GM21576 (cell line): ENCODE data around the gene APBA1.
"Not testable (repeated sequence)": the region's sequence is repeated elsewhere in the genome, so short reads cannot be mapped to it uniquely, and the experiment has no call there.

ENCODE experiments used
- ATAC-seq: cut with Tn5 transposase; IDR thresholded peaks from one replicate; pipeline ENCODE4 v1.9.1; 2021; ENCODE audit warnings: mild to moderate bottlenecking, moderate library complexity; ENCODE audit not compliant: unreplicated experiment

Gene APBA1

DNA sequence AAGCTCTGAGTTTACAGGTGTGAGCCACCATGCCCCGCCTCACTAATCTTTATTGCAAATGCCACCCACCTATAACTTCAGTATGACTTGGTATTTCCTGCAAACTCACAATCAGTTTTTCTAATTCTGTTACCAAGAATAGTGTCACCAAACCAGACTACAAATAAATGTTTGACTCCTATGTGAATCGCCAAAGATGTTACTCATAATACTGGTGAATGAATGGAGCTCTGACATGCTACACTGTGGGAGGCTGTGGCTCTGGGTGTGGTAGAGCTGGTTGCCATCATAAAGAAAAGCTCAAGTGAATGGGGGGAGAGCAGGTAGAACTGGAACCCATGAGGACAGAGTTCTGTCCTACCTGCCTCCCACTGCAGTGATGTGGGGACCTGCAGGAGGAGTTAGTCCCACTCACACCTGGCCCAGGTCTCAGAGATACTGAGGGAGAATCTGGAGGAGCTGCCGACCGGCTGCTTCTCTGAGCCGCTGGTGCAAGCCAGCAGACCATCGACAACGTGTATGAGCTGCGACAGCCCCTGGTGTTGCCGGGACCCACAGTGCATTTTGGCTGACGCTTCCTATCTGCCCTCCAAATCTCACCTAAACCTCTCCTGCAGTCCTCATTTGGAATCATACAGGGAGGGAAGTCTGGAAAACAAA, 251.4 kb downstream of the APBA1 start:
- ATAC-seq, result no peak

DNA sequence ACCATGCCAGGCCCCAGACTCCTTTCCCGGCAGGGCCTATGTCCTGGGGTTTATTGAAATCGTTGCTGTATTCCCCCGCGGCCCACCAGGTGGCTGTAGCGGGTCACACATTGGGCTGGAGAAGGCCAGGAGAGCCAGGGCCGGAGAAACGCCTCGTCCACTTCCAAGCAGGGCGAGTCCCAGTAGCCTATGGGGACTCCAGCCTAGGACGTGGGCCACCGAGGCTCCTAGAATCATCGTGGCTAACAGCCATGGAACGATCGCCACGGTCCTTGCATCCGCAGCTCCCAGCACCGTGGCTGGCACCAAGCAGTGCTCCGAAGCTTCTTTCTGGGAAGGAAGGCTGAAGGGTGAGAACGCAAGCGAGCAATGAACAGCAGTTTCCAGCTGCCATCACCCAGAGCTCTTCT, 259.4 kb downstream of the APBA1 start:
- no peak for ATAC-seq

DNA sequence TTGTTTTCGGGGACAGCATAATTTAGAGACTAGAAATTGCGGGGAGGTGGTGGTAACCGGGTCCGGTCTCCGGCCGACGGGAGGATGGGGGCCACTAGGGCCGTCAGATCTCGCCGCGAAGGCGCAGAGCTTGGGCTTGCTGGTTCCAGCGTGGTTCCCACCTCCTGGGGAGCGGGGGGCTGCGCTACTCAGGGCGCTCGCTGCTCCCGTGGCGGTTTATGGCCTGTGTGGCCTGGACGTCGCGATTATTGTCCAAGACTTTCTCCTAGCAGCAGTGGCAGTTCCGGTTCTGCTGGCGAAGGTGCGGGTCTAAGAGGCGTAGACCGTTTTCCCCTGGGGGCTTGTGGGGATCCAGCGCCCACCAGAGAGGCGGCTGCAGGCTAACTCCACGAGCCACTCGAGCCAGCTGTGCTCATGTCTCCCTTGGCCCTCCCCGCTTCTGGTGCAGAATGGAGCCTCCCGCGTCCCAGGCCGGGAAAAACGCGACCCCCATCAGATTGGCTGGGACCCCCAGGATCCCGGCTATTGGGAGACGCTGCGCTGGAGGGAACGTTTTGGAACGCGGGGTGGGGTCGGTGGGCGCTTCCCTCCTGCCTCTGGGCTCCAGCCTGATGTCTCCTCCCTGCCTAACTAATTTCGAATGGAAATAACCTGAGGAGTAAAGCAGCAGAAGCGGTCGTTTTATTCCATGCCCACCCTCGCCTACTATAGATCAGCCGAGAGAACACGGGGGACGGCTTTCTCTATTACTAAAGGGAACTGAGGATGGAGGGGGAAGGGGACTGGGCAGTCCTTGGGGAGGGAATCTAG, 260.0 kb downstream of the APBA1 start:
- ATAC-seq, result no peak

DNA sequence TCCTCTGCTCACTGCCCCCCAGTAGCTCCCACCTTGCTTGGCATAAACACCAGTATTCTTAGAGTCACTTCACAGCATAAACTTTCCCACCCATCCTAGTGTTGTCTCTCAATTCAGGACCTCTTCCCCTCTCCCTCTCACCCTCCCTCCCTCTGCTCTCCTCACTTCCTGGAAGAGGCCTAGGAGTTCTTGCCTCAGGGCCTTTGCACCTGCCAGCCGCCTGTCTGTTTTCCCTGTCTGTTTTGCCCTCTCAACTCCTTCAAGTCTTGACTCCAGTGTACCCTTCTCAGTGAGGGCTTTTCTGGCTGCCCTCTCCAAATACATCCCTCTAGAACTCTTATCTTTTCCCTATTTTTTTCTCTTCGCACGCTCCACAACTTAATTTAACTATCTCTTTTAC, 260.9 kb downstream of the APBA1 start:
- no peak for ATAC-seq

DNA sequence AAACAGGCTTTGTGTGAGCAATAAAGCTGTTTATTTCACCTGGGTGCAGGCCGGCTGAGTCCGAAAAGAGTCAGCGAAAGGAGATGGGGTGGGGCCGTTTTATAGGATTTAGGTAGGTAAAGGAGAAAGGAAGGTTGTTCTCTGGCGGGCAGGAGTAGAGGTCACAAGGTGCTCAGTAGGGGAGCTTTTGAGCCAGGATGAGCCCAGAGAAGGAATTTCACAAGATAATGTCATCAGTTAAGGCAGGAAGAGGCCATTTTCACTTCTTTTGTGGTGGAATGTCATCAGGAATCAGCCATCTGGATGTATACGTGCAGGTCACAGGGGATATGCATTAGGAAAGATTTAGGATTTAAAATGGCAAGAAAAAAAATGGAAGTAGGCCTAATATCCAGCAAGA, 262.2 kb downstream of the APBA1 start:
- not testable (repeated sequence) for ATAC-seq

DNA sequence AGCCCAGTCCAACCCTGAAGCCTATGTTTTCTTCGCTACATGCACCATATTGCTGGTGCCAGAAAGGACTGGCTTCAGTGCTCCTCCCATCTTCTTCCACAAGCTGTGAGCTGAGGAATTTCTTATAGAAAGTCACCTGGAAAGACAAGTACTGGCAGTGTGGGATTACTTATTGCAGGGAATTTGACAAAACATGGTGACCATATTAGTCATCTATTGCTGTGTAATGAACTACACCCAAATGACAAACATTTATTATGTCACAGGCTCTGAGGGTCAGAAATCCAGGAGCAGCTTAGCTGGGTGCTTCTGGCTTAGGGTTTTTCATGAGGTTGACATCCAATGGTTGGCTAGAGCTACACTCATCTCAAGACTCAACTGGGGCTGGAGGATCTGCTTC, 271.7 kb downstream of the APBA1 start:
- ATAC-seq, result no peak

DNA sequence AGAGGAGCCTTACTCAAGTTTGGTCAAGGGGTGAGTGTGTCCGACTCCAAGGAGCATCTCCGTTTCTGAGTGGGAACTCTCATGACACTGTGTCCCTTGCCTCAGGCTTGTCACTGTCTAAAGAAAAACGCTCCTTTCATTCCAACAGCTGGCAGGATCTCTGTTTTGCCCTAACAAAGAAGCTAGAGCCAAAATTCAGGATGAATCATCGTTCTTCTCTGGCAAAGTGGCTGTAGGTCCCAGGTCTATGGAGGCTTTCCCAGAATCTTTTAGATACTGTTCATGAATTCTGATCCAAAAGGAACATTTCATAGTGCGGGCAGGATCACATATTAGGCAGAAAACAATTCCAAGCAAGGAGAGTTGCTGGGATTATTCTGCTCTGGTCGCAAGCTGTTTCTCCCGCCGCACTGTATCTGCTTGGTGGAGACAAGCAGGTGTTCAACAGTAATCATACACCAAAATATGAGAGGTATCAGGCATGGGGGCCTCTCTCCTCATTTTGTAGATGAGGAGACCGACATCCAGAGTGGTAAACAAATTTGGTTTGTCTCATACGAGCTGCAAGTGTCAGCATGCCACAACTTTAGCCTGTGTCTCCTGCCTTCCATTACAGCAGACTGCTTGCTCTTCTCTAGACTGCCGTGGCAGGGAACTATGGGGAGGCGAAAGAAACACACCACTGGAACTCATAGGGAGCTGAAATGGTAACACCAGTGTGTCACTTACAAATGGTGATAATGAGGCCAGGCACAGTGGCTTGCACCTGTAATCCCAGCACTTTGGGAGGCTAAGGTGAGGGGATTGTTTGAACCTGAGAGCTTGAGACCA, 274.6 kb downstream of the APBA1 start:
- no peak for ATAC-seq

DNA sequence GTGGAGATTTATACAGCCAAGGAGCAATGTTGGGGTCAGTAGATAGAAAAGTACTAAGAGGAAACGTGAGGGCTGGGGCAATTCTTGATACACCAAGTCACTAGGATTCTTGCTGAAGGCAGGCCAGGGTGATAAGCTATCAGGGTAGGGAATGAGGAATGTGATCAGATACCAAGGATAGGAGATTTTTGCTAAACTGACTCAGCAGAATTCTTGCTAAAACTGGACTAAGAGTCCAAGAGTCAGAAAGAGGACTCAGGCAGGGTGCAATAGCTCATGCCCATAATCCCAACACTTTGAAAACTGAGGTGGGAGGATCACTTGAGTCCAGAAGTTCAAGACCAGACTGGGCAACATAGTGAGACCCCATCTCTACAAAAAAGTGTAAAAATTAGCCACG, 275.4 kb downstream of the APBA1 start:
- ATAC-seq, result no peak

DNA sequence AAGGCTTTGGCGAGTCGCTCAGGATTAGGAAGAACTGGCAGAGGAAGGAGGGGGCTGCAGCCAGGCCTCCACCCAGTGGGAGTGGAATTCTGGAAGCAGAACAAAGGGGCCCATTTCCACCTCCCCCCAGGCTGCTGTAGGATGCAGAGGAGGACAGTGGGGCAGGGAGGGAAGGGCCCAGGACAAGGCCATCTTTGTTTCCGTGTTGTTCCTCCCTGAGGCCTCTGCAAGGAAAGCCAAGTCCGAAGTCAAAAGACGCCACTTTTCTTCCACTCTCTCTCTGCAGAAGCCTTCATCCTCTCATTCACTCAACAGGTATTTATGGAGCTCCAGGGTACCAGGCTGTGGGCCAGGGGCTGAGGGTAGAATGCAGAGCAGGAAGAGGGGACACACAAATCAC, 276.5 kb downstream of the APBA1 start:
- ATAC-seq, result no peak

DNA sequence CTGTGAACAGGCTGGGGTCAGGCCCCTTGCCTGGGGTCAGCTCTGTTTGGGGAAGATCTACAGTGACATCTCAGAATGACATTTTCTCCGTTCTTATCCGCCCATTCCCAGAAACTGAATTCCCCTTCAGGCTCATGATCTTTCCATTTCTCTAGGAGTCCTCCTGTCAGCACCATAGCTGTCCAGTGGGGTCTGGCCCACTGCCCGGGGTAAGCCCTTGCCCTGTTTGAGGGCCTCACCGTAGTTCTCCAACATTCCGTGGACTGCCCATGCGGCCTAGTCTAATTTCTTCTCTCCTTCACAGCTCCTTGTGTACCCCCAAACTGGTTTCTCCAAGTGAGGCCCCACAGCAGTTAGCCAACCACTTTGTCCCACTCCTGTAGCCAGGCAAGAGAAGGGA, 278.7 kb downstream of the APBA1 start:
- ATAC-seq, result no peak

DNA sequence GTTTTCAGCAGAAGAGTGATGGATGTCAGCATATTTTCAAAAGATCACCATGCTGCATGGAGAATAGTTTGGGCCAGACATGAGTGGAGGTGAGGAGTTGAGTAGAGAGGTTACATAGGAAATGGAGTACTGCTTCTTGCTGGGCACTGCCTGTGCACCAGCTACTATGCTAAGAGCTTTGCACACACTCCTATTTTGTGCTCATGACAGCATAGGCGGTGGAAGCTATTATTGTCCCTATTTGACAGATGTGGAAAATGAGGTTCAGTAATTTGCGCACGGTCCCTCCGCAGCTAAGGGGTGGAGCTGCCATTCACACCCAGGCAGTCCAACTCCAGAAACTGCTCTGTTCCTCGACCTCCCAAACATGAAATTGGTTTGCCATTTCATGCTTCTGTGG, 279.3 kb downstream of the APBA1 start:
- no peak for ATAC-seq

DNA sequence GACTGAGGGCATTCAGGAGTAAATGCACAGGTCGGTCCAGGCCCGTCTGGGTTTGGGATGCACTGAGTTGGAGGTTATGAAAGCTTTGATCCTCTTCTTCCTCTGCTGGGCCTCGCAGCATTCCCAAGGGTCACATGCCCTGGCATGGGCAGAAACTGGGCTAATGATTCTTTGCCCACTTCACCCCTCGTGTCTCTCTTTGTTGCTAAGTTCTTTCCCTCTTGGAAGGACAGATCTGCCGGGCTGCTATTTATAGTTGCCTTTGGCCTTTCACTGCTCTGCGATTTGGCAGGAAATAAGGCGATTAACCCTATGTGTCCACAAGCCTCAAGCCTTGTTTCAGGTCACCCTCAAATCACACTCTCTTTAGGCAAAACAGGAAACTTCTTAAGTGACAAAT, 280.2 kb downstream of the APBA1 start:
- no peak for ATAC-seq

DNA sequence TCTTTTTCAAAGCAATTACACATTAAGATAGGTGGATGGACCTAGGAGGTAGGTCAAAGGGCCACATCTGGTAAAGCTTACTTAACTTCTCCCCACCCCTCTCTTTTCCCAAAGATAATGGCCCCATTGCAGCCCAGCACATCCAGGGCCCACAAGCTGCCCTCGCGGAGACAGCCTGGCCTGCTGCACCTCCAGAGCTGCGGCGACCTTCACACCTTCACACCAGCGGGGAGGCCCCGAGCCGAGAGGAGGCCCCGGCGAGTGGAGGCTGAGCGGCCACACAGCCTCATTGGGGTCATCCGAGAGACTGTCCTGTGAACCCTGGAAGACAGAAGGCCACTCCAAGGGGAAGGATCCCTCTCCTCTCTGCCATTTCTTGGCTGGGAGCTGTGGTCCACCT, 280.7 kb downstream of the APBA1 start:
- no peak for ATAC-seq

DNA sequence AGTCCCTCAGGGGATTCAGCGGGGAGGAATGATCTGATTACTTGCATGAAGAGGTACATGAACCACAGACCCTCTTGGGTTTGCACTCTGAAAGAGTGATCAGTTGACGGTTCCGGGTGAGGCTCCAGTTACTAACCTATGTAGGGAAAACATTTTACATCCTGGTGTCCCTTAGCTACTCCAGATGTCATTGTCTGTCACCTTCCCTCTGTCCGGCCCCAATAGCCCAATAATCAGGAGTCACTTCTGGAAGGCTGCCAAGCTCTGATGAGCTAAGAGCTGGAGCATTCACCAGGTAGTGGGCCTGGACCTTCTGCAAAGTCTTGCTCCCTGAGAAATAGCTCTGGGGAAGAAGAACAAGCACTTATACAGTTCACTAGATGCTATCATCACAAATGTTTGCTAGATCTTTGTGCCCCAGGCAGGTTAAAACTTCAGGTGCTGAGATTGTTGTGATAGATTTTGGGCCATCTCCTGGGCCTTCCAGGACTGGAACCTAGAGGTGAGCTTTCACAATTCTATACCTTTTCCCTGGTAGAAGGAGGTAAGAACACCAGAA, 282.7 kb downstream of the APBA1 start:
- ATAC-seq, result no peak

DNA sequence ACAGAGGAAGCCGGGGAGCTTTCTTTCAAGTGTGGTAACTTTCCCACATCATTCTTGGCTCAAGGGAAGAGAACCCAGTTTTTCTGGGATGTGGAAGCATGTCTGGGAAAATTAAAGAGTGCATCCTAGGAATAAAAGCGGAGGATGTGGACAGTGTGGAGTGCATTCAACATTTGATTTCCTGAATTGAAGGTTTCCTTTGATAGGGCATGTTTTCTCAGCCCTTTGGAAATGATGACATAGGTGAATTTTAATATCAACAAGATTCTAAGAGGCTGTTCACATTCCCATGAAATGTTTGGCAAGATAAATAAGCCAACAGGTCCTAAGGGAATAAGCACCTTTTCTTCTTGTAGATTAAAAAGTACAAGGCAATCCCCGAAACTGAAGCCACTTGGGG, 283.6 kb downstream of the APBA1 start:
- no peak for ATAC-seq

DNA sequence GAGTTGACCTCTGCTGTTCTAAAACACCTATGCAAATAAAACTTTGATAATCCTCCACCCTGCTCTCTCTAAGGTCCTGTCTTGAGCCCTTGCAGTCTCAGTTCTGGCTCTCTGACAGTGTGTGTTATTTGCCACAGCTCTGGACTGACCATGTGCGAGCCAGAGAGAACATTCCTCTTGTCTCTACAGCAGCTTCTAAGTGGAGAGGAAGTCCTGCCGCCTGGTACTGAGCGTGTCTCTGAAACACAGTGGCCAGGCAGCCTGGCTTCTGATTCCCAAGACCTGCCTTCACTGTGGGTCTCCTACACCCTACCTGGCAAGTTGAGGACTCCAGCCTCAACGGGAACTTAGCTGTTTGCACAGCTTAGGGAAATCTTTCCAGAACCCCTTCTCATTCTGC, 285.5 kb downstream of the APBA1 start:
- ATAC-seq, result no peak

DNA sequence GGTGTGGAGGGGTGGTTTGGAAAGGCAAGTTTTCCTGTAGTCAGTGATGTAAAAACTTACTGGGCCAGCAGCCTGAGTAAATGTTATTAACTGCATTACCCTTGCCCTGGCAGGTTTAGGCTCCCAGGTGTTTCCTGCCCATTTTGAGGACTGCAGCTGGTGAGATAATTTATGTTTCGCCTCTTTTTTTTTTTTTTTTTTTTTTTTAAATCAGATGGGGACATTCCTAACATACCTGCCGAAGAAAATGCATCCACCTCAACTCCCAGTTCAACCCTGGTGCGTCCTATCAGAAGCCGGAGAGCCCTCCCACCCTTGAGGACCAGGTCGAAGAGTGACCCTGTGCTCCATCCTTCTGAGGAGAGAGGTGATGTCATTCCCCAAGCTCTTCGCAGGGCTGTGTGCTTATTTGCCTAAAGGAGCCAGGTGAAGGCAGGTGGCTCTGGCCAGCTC, 286.6 kb downstream of the APBA1 start:
- ATAC-seq, result no peak

DNA sequence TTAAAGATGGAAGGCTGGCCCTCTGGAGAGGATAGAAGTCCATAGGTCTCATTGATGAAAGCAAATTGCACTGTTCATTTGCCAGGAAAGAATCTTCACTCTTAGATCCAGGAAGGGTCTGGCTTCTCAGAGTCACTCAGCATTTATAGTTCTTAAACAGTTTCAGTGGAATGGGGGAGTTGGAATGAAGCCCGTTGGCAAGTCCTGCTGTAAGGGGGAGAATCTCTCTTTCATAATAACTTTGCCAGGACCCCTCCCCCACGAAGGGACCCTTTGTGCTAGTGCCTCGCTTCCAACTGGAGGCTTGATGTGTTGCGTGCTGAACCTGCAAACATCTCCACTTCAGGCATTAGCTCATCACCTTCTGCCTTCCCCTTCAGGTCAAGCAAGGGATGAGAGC, 290.0 kb downstream of the APBA1 start:
- no peak for ATAC-seq

DNA sequence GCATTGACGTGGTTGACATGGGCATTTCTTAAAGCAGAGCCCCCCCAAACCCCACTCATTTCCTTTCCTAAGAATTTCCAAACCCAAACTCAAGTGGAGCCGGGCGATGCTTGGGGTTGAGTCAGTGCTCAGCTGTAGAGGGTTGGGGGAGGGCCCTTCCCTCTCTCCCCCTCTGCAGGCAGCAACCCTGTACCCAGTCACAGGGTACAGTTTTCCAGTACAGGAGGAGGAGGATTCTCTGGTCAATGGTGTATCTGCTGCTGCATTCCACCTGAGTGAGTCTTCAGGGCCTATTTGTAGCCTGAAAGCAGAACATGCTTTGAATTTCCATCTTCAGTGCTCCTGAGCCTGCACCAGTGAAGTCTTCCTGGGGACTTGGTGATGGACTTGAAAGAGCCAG, 291.4 kb downstream of the APBA1 start:
- no peak for ATAC-seq

DNA sequence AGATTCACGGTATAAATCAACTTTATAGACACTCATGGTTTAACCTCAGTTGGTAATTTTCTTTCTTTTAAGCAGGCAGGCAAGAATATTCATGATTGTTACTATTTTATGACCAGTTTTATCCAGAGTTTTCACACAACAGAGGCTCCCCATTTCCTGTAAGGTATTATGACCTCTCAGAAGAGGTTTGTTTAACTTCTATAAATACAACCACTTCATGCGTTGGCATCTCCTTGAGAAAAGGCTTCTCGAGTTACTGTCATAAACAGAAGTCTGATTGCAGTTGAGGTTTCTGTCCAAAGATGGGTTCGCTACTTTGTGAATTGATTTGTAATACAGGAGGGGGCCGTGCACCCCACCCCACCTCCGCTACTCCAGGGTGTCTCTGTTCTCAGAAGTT, 291.9 kb downstream of the APBA1 start:
- ATAC-seq, result no peak

DNA sequence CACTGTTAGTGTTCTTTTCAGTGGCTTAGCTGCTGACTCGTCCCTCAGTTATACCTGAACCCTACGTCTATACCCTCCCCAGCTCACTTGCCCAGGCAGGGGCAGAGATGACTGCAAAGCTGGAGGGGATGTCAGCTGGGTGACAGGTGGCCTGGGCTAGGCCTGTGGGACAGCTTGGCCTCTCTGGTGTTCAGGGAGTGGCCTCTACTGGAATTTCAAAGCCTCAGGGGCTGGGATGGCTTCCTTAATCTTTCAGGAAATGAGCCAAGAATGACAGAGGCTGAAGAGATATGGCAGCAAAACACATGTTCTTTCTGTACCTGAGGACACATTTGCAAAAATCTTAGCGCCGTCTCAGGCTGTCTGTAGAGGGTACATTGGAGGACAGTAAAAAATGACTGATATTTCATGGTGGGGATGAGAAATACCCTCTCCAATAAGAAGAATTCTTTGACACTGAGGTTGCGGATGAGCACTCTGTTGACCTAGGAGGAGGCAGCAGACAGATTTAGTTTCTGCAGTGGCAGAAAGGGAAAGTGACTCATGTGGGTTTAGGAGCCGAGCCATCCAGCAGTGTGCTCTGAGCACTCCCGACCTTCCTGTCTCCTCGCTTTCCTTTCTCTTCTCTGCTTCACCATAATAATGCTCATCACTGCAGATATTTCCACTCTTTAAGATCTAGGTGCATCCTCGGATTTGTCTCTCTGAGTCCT, 292.7 kb downstream of the APBA1 start:
- no peak for ATAC-seq
